Forelimb muscle (tissue), 1 donor: ENCODE data around the gene ATAD3C. TPM values are rescaled to one million over a fixed set of nuclear protein-coding genes. Genes with fewer than 3 reads are reported as not detected.

ENCODE experiments used
- DNase-seq: peaks from one replicate; pipeline ENCODE4 v3.0.0-alpha.2; 2013; ENCODE audit warnings: low read depth
- polyA plus RNA-seq: library from polyadenylated mRNA; unstranded; fragments of 120-200 nt; gene quantifications from one replicate; pipeline ENCODE4 v1.2.1, GENCODE V29; 2013; ENCODE audit not compliant: insufficient read length

The ATAD3C gene
- polyA plus RNA-seq, 1 donor: 0.30 TPM

- DNase-seq: no peak
Measured at GRCh38 chr1:1431845-1432273, 17.6 kb upstream of the ATAD3C start.

GRCh38 chr1:1432274-1432950, 17.1 kb upstream of the ATAD3C start:
- no peak for DNase-seq

- no peak for DNase-seq
Measured at GRCh38 chr1:1432951-1433803, 16.3 kb upstream of the ATAD3C start.

- no peak for DNase-seq
Measured at GRCh38 chr1:1433804-1434130, 15.7 kb upstream of the ATAD3C start.

GRCh38 chr1:1434131-1434823, 15.2 kb upstream of the ATAD3C start:
- DNase-seq: no peak

- no peak for DNase-seq
Measured at GRCh38 chr1:1434824-1435105, 14.7 kb upstream of the ATAD3C start.

GRCh38 chr1:1435106-1435903, 14.2 kb upstream of the ATAD3C start, which contains the start of gene VWA1:
Gene VWA1 (plus strand): TSS chr1:1435690. CDS start chr1:1435749, 59 bp downstream.
- no peak for DNase-seq

GRCh38 chr1:1435911-1436629, 13.4 kb upstream of the ATAD3C start:
- DNase-seq: no peak

- DNase-seq: no peak
Measured at GRCh38 chr1:1436630-1437032, 12.9 kb upstream of the ATAD3C start.

- DNase-seq: no peak
Measured at GRCh38 chr1:1437033-1437903, 12.2 kb upstream of the ATAD3C start.

GRCh38 chr1:1437904-1438376, 11.5 kb upstream of the ATAD3C start:
- DNase-seq: no peak

- no peak for DNase-seq
Measured at GRCh38 chr1:1438531-1439381, 10.7 kb upstream of the ATAD3C start.

GRCh38 chr1:1439546-1440261, 9.8 kb upstream of the ATAD3C start:
- no peak for DNase-seq

GRCh38 chr1:1440262-1441001, 9.1 kb upstream of the ATAD3C start:
- no peak for DNase-seq

- no peak for DNase-seq
Measured at GRCh38 chr1:1441002-1441888, 8.2 kb upstream of the ATAD3C start.

GRCh38 chr1:1442069-1442770, 7.3 kb upstream of the ATAD3C start:
- no peak for DNase-seq
